Lower lobe of right lung (tissue), 2 donors: Measurements from ENCODE around the gene CLN6. TPM values are rescaled to one million over a fixed set of nuclear protein-coding genes. Genes with fewer than 3 reads are reported as not detected.

Source experiments
- ATAC-seq, 2 donors: fragments of 200-7000 bp; cut with Tn5 transposase; one replicate each; pipeline ENCODE4 v1.9.1; 2020 to 2022; ENCODE audit warnings: mild to moderate bottlenecking in 2 of 2, moderate library complexity in 2 of 2
- DNase-seq: peaks from one replicate; pipeline ENCODE4 v3.0.0-alpha.2; 2020
- H3K27ac ChIP-seq: fragments of 200-600 bp; one replicate; pipeline ENCODE4 v1.8.0; 2022
- H3K27me3 ChIP-seq: fragments of 200-600 bp; one replicate; pipeline ENCODE4 v1.8.0; 2022; ENCODE audit warnings: low read depth
- H3K36me3 ChIP-seq: fragments of 200-600 bp; one replicate; pipeline ENCODE4 v1.8.0; 2022; ENCODE audit warnings: mild to moderate bottlenecking
- H3K4me1 ChIP-seq: fragments of 200-600 bp; one replicate; pipeline ENCODE4 v1.8.0; 2022
- H3K4me3 ChIP-seq: fragments of 200-600 bp; one replicate; pipeline ENCODE4 v1.8.0; 2022; ENCODE audit warnings: mild to moderate bottlenecking
- H3K9me3 ChIP-seq: fragments of 200-600 bp; one replicate; pipeline ENCODE4 v1.8.0; 2022
- CTCF ChIP-seq: fragments of 200-600 bp; IDR thresholded peaks from one replicate; pipeline ENCODE4 v1.8.0; 2022; ENCODE audit warnings: antibody characterized with exemption, mild to moderate bottlenecking
- intact Hi-C: fragments of 100-400 bp; cut with DNase I; formaldehyde crosslinking; loops from one replicate; pipeline ENCODE4 v1.11.0; 2022
- total RNA-seq: library from RNA; stranded (reverse); fragmentation: NEBNext Ultra II Directional; extraction: Animal tissue kit (Norgen Biotek cat#: 25700); gene quantifications from one replicate; pipeline ENCODE4 v1.2.1, GENCODE V29; 2021
- donor health status: DM: no; HTN: yes; CAD: no; lungs with severe emphysema.

Gene CLN6
- total RNA-seq, 1 donor from 2014 or later, result 37.9 TPM

GRCh38 chr15:68199340-68199739, 30.2 kb downstream of the CLN6 start:
- TF ChIP-seq CTCF, result no peak
- intact Hi-C loops, result no loop called here
- Histone ChIP-seq H3K4me3 (no peak overlapping the region), H3K27me3 (no peaks in the 10 kb centered on the region), H3K4me1 (peaks cover 18% of the 10 kb centered on the region), H3K9me3 (no peaks in the 10 kb centered on the region), H3K36me3 (no peaks in the 10 kb centered on the region), H3K27ac (no peak overlapping the region)
- ATAC-seq, result no peak
- DNase-seq, result no peak

DNA sequence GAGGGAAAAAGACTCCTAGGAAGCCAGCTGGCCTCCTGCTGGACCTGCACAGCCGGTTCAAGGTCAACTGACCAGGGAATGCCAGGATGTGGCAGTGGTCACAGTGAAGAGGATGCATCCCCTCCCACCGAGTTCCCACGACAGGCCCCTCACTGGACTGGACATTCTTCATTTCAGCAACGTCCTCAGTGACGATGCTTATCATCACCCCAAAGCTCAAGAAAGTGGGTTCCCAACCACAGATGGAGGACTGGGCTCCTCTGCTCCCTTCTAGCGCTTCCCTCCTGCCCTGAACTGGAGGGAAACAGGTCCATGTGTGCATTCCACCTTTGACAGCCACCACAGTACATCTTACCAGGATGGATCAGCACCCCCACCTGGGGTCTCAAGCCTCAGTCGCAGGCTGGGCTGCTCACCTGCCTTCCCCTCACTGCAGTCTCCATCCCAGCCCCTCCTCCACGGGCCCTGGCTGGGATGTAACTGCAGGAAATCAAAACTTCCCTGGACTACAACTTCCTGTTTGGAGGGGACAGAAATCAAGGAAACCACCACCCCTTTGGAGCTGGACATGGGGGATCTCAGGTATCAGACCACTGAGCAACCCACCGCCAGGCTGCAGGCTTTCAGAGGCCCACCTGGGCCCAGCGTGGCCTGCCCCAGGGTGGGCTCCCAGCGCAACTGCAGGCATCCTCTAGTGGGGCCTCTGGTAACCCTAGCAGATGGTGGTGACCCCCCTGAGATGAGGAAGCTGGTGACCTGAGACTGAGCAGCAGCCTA, 31.7 kb downstream of the CLN6 start:
- no peak overlapping the region for H3K27ac ChIP-seq
- no peak overlapping the region for H3K4me3 ChIP-seq
- intact Hi-C loops, result no loop called here
- DNase-seq (no peak), ATAC-seq (no peak)
- H3K4me1 ChIP-seq, result peaks cover 12% of the 10 kb centered on the region
- H3K27me3 ChIP-seq, result no peaks in the 10 kb centered on the region
- H3K9me3 ChIP-seq, result no peaks in the 10 kb centered on the region
- no peak for TF ChIP-seq CTCF
- peaks cover 14% of the 10 kb centered on the region for H3K36me3 ChIP-seq

GRCh38 chr15:68197170-68197492, 32.4 kb downstream of the CLN6 start:
- no peak for TF ChIP-seq CTCF
- Histone ChIP-seq H3K4me1 (peaks cover 12% of the 10 kb centered on the region), H3K36me3 (peaks cover 20% of the 10 kb centered on the region), H3K27me3 (no peaks in the 10 kb centered on the region), H3K27ac (no peak overlapping the region), H3K4me3 (no peak overlapping the region), H3K9me3 (no peaks in the 10 kb centered on the region)
- ATAC-seq (no peak), DNase-seq (no peak)
- intact Hi-C loops, result no loop called here

GRCh38 chr15:68196445-68197169, 32.9 kb downstream of the CLN6 start:
- DNase-seq, result no peak
- no peaks in the 10 kb centered on the region for H3K27me3 ChIP-seq
- intact Hi-C loops, result no loop called here
- no peaks in the 10 kb centered on the region for H3K9me3 ChIP-seq
- peaks cover 12% of the 10 kb centered on the region for H3K4me1 ChIP-seq
- peaks cover 26% of the 10 kb centered on the region for H3K36me3 ChIP-seq
- ATAC-seq, result no peak
- no peak for TF ChIP-seq CTCF
- no peak overlapping the region for H3K4me3 ChIP-seq
- no peak overlapping the region for H3K27ac ChIP-seq

DNA sequence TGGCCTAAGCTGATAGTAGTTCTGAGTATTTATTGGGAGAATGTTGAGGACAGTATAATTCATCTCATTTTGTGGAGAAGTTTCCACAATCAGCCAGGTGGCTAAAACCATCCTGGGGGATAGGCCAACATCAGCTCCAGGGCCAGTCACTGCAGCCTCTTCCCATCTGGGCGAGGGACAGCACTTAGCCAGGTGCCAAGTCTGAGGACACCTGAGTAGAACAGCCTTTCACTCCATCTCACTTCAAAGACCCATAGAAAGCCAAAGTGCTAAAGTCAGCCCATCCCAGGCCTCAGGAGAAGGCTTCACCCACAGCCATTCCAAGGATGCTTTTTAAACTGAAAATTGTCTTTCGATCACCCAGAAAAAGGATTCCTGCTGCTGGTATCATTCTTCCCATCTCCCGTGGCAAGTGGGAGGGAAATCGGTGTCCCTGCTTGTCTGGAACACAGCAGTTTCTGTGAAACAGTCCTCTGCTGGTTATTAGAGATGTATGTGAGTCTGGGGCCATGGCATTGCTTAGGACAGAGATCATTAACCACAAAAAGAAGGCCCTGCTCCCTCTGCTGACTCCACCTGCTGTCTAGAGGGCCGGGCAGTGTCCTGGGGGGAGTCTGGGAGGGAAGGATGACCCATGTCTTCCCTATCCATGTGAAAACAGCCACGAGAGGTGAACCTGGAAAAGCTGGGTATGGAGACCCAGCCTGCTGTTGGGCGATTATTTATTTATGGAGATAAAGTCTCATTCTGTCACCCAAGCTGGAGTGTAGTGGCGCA, 34.0 kb downstream of the CLN6 start:
- H3K36me3 ChIP-seq, result peaks cover 29% of the 10 kb centered on the region
- H3K27me3 ChIP-seq, result no peaks in the 10 kb centered on the region
- no peak overlapping the region for H3K27ac ChIP-seq
- H3K9me3 ChIP-seq, result no peaks in the 10 kb centered on the region
- ATAC-seq, result no peak
- DNase-seq, result no peak
- no peak overlapping the region for H3K4me3 ChIP-seq
- H3K4me1 ChIP-seq, result peaks cover 10% of the 10 kb centered on the region
- TF ChIP-seq CTCF, result peak; percentile 2
- intact Hi-C loops, result no loop called here
